Immature natural killer cell (primary cell): Measurements from ENCODE around the gene PGA5. TPM values are rescaled to one million over a fixed set of nuclear protein-coding genes. Genes with fewer than 3 reads are reported as not detected.
"Not testable (repeated sequence)": the region's sequence is repeated elsewhere in the genome, so short reads cannot be mapped to it uniquely, and the experiment has no call there.

Experiments
- DNase-seq, 3 donors: peaks; one replicate each; pipeline ENCODE4 v3.0.0; 2022; ENCODE audit warnings: mixed read lengths in 1 of 3
- H3K27ac Mint-ChIP-seq, 6 donors: one replicate each; pipeline ENCODE4 v1.8.0; 2020; ENCODE audit warnings: mixed read lengths in 6 of 6, mild to moderate bottlenecking in 5 of 6, inconsistent platforms in 4 of 6, moderate library complexity in 3 of 6
- H3K27me3 Mint-ChIP-seq, 3 donors: one replicate each; pipeline ENCODE4 v1.8.0; 2020 to 2021; ENCODE audit warnings: low read depth in 3 of 3, mild to moderate bottlenecking in 3 of 3, mixed read lengths in 3 of 3, moderate library complexity in 3 of 3, inconsistent platforms in 1 of 3
- H3K36me3 Mint-ChIP-seq, 3 donors: one replicate each; pipeline ENCODE4 v1.8.0; 2020; ENCODE audit warnings: mixed read lengths in 3 of 3, inconsistent platforms in 2 of 3, mild to moderate bottlenecking in 2 of 3
- H3K4me1 Mint-ChIP-seq, 2 donors: one replicate each; pipeline ENCODE4 v1.8.0; 2020; ENCODE audit warnings: inconsistent platforms in 2 of 2, mild to moderate bottlenecking in 2 of 2, mixed read lengths in 2 of 2, moderate library complexity in 1 of 2
- H3K4me3 Mint-ChIP-seq, 5 donors: one replicate each; pipeline ENCODE4 v1.8.0; 2020; ENCODE audit warnings: mild to moderate bottlenecking in 5 of 5, mixed read lengths in 5 of 5, inconsistent platforms in 3 of 5, moderate library complexity in 3 of 5
- H3K9me3 Mint-ChIP-seq, 6 donors: one replicate each; pipeline ENCODE4 v1.8.0; 2020; ENCODE audit warnings: mild to moderate bottlenecking in 6 of 6, mixed read lengths in 6 of 6, inconsistent platforms in 4 of 6, moderate library complexity in 3 of 6
- polyA plus RNA-seq, 3 donors: library from polyadenylated mRNA; unstranded; fragments of 300-500 nt; fragmentation: Illumina TruSeq; gene quantifications; one replicate each; pipeline ENCODE4 v1.2.3, GENCODE V29; 2021

Gene PGA5
- not detected for polyA plus RNA-seq

DNA sequence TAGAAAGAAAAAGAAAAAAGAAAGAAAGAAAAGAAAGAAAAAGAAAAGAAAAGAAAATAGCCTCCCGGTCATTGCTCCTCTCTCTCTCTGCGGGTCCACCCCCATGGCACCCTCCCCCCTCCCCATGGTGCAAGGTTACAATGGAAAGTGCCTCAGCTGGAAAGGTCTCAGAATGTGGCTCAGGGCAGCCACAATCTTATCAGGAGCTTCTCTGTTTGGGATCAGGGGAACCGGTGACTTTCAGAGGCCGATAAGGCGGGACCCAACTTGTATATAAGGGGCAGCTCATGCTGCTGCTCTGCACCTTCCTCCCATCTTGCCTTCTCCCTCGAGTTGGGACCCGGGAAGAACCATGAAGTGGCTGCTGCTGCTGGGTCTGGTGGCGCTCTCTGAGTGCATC lies at the start of gene PGA5:
Gene PGA5 (plus strand): TSS at position 301 of the 400 bp plus-strand sequence. CDS start 52 bp downstream, at position 353.
- H3K27me3 Mint-ChIP-seq, H3K9me3 Mint-ChIP-seq, H3K4me3 Mint-ChIP-seq, H3K4me1 Mint-ChIP-seq, DNase-seq, H3K36me3 Mint-ChIP-seq, H3K27ac Mint-ChIP-seq: not testable (repeated sequence)

DNA sequence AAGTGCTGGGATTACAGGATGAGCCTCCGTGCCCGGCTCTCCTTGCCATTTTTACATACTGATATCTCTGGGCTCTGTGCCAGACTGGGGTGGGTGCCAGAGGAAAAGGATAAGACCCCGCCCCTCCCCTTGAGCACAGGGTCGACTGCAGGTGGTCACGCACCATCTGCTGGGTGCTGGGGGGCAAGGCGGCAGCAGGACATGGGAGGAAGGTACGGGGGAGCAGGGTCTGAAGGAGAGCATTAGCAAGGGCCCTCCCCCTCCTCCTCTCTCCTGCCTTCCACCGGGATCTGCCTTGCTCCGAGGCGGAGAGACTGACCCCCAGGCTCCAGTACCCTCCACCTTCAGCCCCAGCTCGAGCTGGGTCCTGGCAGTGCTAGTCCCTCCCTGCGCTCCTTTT lies 47.4 kb upstream of the PGA5 start:
- no peak for DNase-seq
- Mint-ChIP-seq H3K9me3 (no peaks in the 10 kb centered on the region), H3K27ac (no peak overlapping the region), H3K4me1 (no peaks in the 10 kb centered on the region), H3K27me3 (peaks cover 2 to 9% (median 4%) of the 10 kb centered on the region in 3 donors), H3K36me3 (no peaks in the 10 kb centered on the region), H3K4me3 (no peak overlapping the region)

DNA sequence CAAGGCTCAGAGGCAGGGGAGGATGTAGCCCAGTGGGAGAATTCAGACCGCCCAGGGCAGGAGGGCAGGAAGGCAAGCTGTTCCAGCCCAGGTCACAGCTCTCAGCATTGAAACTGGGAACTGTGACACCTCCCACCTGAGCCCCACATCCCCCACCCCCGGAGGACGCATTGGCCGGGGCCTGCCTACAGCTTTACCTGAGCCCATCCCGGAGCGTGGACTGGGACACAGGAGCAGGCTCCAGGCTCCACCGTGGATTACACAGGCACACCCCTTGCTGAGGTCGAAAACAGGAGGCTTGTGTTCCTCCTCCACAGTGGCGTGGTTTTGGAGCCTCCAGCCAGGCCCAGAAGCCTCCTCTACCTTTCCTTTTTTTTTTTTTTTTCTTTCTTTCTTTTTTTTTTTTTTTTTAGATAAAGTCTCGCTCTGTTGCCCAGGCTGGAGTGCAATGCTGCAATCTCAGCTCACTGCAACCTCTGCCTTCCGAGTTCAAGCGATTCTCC lies 46.8 kb upstream of the PGA5 start:
- DNase-seq = no peak
- Mint-ChIP-seq H3K4me1 (no peaks in the 10 kb centered on the region), H3K9me3 (no peaks in the 10 kb centered on the region), H3K27ac (no peak overlapping the region), H3K4me3 (no peak overlapping the region), H3K36me3 (no peaks in the 10 kb centered on the region), H3K27me3 (peaks cover 2 to 9% (median 4%) of the 10 kb centered on the region in 3 donors)

DNA sequence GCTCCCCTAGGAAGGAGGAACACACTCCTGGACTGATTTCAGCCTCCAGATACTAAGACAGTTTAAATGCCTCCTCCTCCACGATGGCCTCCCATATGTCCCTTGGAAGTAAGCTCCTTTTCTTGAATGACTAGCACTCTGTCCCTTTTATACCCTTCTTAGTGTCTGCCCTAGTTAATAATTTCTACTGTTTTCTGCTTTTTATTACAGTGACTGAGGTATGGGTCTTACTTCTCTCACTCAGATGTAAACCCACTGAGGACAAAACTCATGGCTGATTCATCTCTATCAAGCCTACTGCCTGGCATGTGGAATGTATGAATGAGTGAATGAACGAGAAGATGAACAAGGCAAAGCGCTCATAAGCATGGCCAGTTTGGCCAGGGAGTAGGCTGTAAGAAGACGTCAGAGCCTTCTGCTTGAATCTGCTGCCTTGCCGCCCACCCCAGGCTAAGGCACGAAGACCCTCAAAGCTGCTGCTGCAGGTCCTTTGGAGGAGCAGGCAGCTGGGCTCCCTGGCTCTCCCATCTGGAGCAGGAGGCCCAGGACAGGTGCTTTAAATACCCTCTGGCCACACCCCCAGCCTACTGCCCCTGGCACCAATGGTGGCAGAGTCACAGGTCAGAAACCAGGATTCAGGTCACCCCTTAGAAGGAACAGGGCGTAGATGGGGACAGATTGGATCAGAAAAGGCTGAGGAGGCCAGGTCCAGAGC lies 45.8 kb upstream of the PGA5 start:
- Mint-ChIP-seq H3K9me3 (no peaks in the 10 kb centered on the region), H3K4me1 (no peaks in the 10 kb centered on the region), H3K27ac (no peak overlapping the region), H3K4me3 (no peak overlapping the region), H3K27me3 (peaks cover 0 to 7% (median 4%) of the 10 kb centered on the region in 3 donors), H3K36me3 (no peaks in the 10 kb centered on the region)
- DNase-seq = no peak

DNA sequence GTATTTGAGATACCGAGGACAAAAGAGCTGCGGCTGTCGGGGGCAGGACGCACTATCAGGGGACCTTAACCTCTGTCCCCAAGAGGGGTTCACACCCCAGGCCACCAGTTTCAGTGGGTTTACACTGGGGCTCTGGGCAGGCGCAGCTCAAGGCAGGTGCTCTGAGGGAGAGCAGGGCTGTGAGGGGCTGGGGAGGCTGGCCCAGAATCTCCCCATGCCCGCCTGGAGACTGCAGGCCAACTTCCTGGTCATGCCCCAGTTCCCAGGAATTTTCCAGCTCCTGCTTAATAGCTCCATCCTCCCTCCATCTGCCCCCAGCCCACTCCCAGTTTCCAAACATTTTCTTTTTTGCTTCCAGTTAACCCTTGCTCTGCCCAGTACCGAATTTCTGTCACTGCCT lies 45.3 kb upstream of the PGA5 start:
- DNase-seq = no peak
- no peaks in the 10 kb centered on the region for H3K36me3 Mint-ChIP-seq
- H3K4me1 Mint-ChIP-seq = no peaks in the 10 kb centered on the region
- no peak overlapping the region for H3K27ac Mint-ChIP-seq
- H3K4me3 Mint-ChIP-seq = no peak overlapping the region
- peaks cover 2 to 7% (median 5%) of the 10 kb centered on the region in 3 donors for H3K27me3 Mint-ChIP-seq
- H3K9me3 Mint-ChIP-seq = no peaks in the 10 kb centered on the region

DNA sequence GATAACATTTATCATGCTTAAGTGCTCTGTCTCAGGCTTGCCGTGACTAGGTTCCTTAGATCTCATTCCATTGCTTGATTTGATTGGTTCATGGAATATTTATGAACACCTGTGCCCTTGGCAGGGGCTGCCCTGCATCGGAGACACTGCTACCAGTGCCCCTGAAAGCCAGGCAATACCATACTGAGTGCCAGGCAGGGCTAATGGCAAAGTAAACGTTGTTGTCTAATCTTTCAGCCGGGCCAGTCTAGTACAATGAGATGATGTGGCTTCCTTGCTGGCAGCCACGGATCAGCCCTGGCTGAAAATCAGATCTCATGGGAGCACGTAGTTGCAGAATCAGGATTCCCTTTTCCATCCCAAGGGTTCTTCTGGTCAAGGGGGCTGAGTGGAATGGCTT lies 42.6 kb upstream of the PGA5 start:
- H3K27me3 Mint-ChIP-seq = peaks cover 2 to 7% (median 6%) of the 10 kb centered on the region in 3 donors

DNA sequence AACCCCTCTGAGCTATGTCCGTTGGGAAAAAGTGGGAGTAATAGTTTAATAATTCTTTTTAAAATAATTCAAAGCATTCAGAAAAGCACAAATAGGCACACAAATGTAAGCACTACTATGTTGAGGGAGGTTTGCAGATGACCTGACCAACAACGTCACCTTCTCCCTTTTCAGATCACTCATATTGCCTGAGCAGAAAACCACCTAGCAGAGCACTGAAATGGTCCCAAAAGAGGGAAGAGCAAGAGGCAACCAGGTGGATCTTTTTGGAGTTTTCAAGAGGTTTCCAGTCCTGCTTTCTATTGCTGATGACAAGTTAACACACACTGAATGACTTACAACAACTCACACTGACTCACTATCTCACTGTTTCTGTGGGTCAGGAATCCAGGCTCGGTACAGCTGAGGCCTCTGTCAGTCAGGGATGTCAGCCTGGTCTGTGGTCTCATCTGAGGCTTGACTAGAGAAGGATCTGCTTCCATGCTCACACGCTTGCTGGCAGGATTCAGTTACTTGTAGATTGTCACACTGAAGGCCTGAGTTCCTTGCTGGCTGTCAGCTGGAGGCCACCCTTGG lies 41.9 kb upstream of the PGA5 start:
- Mint-ChIP-seq H3K4me3 (no peak overlapping the region), H3K9me3 (no peaks in the 10 kb centered on the region), H3K4me1 (no peaks in the 10 kb centered on the region), H3K27me3 (peaks cover 2 to 7% (median 6%) of the 10 kb centered on the region in 3 donors), H3K36me3 (no peaks in the 10 kb centered on the region), H3K27ac (no peak overlapping the region)
- no peak for DNase-seq

More for the DNA sequence above, 42.6 kb upstream of the PGA5 start:
- no peaks in the 10 kb centered on the region for H3K4me1 Mint-ChIP-seq
- H3K4me3 Mint-ChIP-seq = no peak overlapping the region
- H3K27ac Mint-ChIP-seq = no peak overlapping the region
- DNase-seq = no peak
- no peaks in the 10 kb centered on the region for H3K36me3 Mint-ChIP-seq
- H3K9me3 Mint-ChIP-seq = no peaks in the 10 kb centered on the region

DNA sequence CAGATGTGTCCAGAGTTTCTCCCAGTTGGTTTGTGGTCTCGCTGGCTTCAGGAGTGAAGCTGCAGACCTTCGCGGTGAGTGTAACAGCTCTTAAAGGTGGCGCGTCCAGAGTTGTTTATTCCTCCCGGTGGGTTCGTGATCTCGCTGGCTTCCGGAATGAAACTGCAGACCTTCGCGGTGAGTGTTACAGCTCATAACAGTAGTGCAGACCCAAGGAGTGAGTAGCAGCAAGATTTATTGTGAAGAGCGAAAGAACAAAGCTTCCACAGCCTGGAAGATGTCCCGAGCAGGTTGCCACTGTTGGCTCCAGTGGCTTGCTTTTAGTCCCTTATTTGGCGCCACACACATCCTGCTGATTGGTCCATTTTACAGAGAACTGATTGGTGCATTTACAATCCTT lies 39.5 kb upstream of the PGA5 start:
- H3K9me3 Mint-ChIP-seq = no peaks in the 10 kb centered on the region
- H3K27ac Mint-ChIP-seq = peak overlapping the region in 1 of 6 donors; percentile 24
- no peak overlapping the region for H3K4me3 Mint-ChIP-seq
- no peak for DNase-seq
- no peaks in the 10 kb centered on the region for H3K4me1 Mint-ChIP-seq
- no peaks in the 10 kb centered on the region for H3K36me3 Mint-ChIP-seq
- peaks cover 2 to 5% (median 3%) of the 10 kb centered on the region in 3 donors for H3K27me3 Mint-ChIP-seq

DNA sequence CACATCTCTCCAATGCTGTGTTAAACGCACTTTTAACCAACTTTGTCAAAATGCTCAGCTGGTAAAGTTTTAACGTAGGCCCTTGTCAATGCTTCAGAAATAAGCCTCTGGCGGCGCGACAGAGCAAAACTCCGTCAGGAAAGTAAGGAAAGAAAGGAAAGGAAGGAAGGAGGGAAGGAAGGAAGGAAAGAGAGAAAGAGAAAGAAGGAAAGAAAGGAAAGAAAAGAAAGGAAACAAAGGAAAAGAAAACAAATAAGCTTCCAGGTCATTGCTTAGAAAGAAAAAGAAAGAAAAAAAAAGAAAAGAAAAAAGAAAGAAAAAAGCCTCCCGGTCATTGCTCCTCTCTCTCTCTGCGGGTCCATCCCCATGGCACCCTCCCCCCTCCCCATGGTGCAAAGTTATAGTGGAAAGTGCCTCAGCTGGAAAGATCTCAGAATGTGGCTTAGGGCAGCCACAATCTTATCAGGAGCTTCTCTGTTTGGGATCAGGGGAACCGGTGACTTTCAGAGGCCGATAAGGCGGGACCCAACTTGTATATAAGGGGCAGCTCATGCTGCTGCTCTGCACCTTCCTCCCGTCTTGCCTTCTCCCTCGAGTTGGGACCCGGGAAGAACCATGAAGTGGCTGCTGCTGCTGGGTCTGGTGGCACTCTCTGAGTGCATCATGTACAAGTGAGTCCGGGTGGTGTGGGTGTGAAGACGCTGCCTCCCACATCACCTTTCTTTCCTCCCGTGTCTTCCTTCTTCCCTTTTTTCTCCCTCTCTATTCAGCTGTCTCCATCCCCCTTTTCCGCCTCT lies 37.8 kb upstream of the PGA5 start, which contains the start of gene PGA3:
Gene PGA3 (plus strand): TSS at position 566 of the 797 bp plus-strand sequence. CDS start 50 bp downstream, at position 616.
- not testable (repeated sequence) for H3K27me3 Mint-ChIP-seq, H3K4me3 Mint-ChIP-seq, DNase-seq, H3K36me3 Mint-ChIP-seq, H3K4me1 Mint-ChIP-seq, H3K9me3 Mint-ChIP-seq, H3K27ac Mint-ChIP-seq

DNA sequence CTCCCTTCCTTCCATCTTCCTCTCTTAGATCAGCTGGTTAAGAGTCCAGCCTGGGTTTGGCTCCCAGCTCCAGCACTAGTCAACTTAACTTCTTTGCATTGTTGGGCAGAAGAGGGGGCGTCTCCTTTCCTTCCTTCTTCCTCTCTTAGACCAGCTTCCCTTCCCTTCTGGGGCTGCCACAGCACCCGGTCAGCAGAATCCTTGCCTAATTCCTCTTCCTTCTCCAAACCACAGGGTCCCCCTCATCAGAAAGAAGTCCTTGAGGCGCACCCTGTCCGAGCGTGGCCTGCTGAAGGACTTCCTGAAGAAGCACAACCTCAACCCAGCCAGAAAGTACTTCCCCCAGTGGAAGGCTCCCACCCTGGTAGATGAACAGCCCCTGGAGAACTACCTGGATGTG lies 37.1 kb upstream of the PGA5 start:
- H3K27ac Mint-ChIP-seq, H3K4me1 Mint-ChIP-seq, H3K9me3 Mint-ChIP-seq, H3K4me3 Mint-ChIP-seq, DNase-seq, H3K36me3 Mint-ChIP-seq, H3K27me3 Mint-ChIP-seq: not testable (repeated sequence)

DNA sequence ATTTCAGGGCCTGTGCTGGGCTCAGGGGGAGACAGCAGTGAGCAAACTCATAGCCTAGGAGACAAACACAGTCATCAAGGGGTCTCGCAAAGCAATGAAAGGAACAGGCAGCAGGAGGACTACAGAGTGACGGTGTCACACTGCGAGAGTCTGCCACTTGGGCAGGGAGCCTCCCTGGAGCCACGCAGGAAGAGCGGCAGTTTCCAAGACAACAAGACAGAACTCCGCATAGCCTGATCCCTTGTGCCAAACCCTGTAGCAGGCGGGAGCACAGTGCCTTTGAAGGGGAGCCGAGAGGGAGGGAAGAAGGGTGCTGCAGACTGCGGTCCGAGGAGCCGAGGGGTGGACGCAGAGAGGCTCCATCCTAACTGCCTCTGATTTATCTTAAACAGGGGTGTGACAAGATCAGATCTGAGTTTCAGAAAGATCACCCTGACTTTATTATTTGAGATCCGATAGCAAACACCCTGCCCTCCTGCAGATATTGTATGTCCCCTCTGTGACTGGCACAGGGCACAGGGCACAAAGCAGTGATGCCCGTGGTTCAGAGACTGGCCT lies 36.4 kb upstream of the PGA5 start:
- not testable (repeated sequence) for H3K27me3 Mint-ChIP-seq, DNase-seq, H3K9me3 Mint-ChIP-seq, H3K4me1 Mint-ChIP-seq, H3K27ac Mint-ChIP-seq, H3K4me3 Mint-ChIP-seq, H3K36me3 Mint-ChIP-seq

DNA sequence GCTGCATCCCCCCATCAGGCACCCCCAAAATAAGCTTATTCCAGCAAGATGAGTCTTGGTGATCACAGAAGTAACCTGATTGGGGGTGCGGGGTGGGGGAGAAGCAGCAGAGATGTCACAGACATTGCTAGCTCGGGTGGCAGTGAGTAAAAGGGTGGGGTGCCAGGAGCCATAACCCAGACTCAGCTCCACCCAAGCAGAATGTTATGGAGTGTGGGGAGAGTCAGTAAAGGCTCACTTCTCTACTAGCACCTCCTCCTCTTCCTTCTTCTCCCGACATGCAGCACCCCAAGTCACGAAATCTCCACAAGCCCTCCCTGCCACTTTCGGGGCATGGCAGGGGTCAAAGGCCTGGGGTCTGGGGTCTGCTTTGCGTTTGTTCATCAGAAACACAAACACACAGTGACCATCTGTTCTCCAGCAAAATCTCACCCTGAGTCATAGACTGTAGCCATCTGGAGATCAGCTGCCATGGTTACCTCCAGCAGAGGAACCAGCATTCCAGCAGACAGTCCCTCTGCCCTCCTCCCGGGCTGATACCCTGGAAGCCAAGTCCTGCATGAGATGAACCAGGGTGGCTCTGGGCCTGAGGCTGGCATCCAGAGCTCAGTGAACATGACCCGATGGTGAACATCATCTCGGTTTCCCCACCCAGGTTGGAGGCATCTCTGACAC lies 33.2 kb upstream of the PGA5 start:
- H3K36me3 Mint-ChIP-seq, H3K27me3 Mint-ChIP-seq, H3K9me3 Mint-ChIP-seq, H3K4me1 Mint-ChIP-seq, H3K27ac Mint-ChIP-seq, DNase-seq, H3K4me3 Mint-ChIP-seq: not testable (repeated sequence)

DNA sequence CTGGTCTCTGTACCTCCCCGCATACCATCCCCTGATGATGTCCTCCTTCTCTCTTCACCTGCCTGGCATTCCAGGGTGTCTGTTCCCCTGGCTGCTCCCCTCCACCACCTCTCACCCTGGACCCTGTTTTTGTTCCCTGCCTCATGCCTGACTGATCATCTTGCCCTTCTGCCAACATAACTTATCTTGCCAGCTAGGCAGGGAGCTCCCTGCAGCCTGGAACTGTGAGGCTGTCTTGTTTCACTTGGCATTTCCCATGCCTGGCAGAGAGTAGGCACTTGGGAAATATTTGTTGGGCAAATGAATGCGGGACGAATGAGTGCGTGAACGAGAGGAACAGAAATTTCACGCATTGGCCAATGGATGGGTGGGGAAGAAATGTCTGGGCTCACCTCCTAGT lies 30.3 kb upstream of the PGA5 start:
- not testable (repeated sequence) for H3K27me3 Mint-ChIP-seq, H3K27ac Mint-ChIP-seq, H3K36me3 Mint-ChIP-seq, H3K4me1 Mint-ChIP-seq, DNase-seq, H3K4me3 Mint-ChIP-seq, H3K9me3 Mint-ChIP-seq
